ENCODE data around the gene ACSM6. TPM values are rescaled to one million over a fixed set of nuclear protein-coding genes. Genes with fewer than 3 reads are reported as not detected.

ACSM6 gene
- total and polyA plus RNA-seq, 2 donors (not counting 3 experiments of a cell fraction or from before 2014, with no cell fraction given), result not detected

DNA sequence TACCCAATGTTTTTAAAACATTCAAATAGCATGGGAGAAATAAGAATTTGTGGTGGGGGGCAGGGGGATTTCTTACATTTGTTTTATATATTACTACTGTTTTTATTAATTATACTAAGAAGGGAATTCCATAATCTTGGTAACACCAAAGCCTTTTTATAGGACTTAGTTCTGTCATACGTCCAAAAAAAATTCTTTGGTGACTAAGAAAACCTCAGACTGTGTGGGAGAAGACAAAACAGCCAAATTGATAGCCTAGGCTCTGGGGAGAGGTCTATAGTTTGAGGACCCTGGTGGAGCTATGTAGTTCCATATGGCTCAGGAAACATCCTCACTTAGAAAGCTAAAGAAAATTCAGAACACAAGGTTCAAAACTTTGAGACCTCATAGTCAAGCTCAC is 23.4 kb downstream of the ACSM6 start:
- Histone ChIP-seq H2AFZ (ENCODE audit: low read depth, low read length) (no peak overlapping the region), H3K4me1 (ENCODE audit: control insufficient read depth, extremely low read depth, insufficient read depth, low read length) (no peaks in the 10 kb centered on the region), H3K36me3 (ENCODE audit: control insufficient read depth in 2 of 2, extremely low read depth in 1 of 2, insufficient read depth in 2 of 2, low read length in 2 of 2) (no peaks in the 10 kb centered on the region), H3K9ac (replicated peaks; ENCODE audit: extremely low read depth, insufficient read depth, low read length) (no peak overlapping the region), H4K20me1 (replicated peaks; ENCODE audit: control insufficient read depth, extremely low read depth, insufficient read depth, low read length) (no peaks in the 10 kb centered on the region), H3K4me3 (replicated peaks in 1 of 3; ENCODE audit: insufficient read depth in 1 of 3, low read depth in 1 of 3, low read length in 3 of 3) (no peak overlapping the region), H3K9me3 (replicated peaks; ENCODE audit: control insufficient read depth, insufficient read depth, low read length) (no peaks in the 10 kb centered on the region), H3K4me2 (ENCODE audit: insufficient read depth, low read length) (no peak overlapping the region), H3K79me2 (ENCODE audit: control insufficient read depth, insufficient read depth, low read length) (no peaks in the 10 kb centered on the region), H3K27ac (ENCODE audit: insufficient read depth, low read depth, low read length) (no peak overlapping the region), H3K9me1 (replicated peaks; ENCODE audit: control insufficient read depth, extremely low read depth, insufficient read depth, low read length) (no peaks in the 10 kb centered on the region), H3K27me3 (ENCODE audit: control insufficient read depth in 2 of 2, insufficient read depth in 2 of 2, low read length in 2 of 2) (no peaks in the 10 kb centered on the region)
- no TSS peak for BruUV-seq (replicated peaks)
- DNase-seq (ENCODE audit: low read depth, low spot score), result no peak
- intact Hi-C loops (cut with micrococcal nuclease), result no loop called here
- dilution Hi-C loops (cut with MboI; ENCODE audit: extremely low pct_ligation_motif_present, low sequenced_read_pairs), result no loop called here
- FAIRE-seq, result no peak
- TF ChIP-seq POLR2A (IDR thresholded peaks at IDR 0.05; ENCODE audit: low read depth, low read length), result no peak
- TF ChIP-seq POLR2AphosphoS5 (IDR thresholded peaks at IDR 0.05; ENCODE audit: insufficient read depth, low read depth, low read length), result no peak
- TF ChIP-seq, protein P1, sequence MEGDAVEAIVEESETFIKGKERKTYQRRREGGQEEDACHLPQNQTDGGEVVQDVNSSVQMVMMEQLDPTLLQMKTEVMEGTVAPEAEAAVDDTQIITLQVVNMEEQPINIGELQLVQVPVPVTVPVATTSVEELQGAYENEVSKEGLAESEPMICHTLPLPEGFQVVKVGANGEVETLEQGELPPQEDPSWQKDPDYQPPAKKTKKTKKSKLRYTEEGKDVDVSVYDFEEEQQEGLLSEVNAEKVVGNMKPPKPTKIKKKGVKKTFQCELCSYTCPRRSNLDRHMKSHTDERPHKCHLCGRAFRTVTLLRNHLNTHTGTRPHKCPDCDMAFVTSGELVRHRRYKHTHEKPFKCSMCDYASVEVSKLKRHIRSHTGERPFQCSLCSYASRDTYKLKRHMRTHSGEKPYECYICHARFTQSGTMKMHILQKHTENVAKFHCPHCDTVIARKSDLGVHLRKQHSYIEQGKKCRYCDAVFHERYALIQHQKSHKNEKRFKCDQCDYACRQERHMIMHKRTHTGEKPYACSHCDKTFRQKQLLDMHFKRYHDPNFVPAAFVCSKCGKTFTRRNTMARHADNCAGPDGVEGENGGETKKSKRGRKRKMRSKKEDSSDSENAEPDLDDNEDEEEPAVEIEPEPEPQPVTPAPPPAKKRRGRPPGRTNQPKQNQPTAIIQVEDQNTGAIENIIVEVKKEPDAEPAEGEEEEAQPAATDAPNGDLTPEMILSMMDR (IDR thresholded peaks at IDR 0.05; ENCODE audit: extremely low read depth in 1 of 2, insufficient read depth in 1 of 2, low read depth in 1 of 2, low read length in 2 of 2), result no peak
- no peak for TF ChIP-seq JUN (IDR thresholded peaks at IDR 0.05; ENCODE audit: borderline replicate concordance, insufficient read depth, insufficient read length, low read depth)
- TF ChIP-seq, protein P2, sequence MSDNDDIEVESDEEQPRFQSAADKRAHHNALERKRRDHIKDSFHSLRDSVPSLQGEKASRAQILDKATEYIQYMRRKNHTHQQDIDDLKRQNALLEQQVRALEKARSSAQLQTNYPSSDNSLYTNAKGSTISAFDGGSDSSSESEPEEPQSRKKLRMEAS (IDR thresholded peaks at IDR 0.05; ENCODE audit: insufficient read depth, insufficient read length), result no peak
- TF ChIP-seq FOS (IDR thresholded peaks at IDR 0.05; ENCODE audit: borderline replicate concordance, insufficient read depth, low read length), result no peak
- TF ChIP-seq EZH2 (IDR thresholded peaks at IDR 0.05; ENCODE audit: borderline replicate concordance, low read depth, low read length, severe bottlenecking), result no peak
- no peak for TF ChIP-seq MYC (IDR thresholded peaks at IDR 0.05; ENCODE audit: low read depth, low read length)
- no peak for TF ChIP-seq GATA2 (IDR thresholded peaks at IDR 0.05; ENCODE audit: insufficient read depth, insufficient read length, low read depth, low read length)
- ChIA-PET CTCF (interaction anchor here (1.1 to 1.8 kb wide), 4 partner anchors 26 to 146 kb away, joined by 3 to 5 read pairs (median 4); no protein-coding TSS in a partner anchor), POLR2A (no interaction called here)

Data from endothelial cell of umbilical vein (primary cell).